ENCODE data around the gene BNIP5. TPM values are rescaled to one million over a fixed set of nuclear protein-coding genes. Genes with fewer than 3 reads are reported as not detected.

BNIP5 gene
- total RNA-seq, 1 donor from 2014 or later, result 0.10 TPM

DNA sequence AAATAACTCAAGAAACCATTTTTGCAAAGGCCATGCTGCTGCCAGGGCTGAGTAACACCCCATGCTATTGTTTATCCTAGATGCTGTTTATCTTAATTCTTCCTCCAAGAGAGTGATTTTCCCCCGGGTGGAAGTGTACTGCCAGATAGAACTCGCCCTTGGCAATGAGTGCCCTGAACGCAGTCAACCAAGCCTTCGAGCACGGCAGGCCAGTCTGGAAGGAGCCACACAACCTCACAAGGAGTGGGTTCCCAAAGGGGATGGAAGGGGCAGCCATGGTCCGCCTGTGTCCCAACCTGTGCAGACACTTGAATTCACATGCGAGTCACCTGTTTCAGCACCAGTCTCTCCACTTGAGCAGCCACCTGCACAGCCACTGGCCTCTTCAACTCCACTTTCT lies 34.9 kb downstream of the BNIP5 start:
- Mint-ChIP-seq H3K4me1 (ENCODE audit: low read depth) (no peaks in the 10 kb centered on the region), H3K9me3 (ENCODE audit: low read depth) (no peaks in the 10 kb centered on the region), H3K4me3 (ENCODE audit: low read depth) (no peak overlapping the region), H3K27me3 (peaks cover 15% of the 10 kb centered on the region), H3K27ac (no peak overlapping the region), H3K36me3 (ENCODE audit: insufficient read depth) (no peaks in the 10 kb centered on the region)
- TF ChIP-seq, protein P1, sequence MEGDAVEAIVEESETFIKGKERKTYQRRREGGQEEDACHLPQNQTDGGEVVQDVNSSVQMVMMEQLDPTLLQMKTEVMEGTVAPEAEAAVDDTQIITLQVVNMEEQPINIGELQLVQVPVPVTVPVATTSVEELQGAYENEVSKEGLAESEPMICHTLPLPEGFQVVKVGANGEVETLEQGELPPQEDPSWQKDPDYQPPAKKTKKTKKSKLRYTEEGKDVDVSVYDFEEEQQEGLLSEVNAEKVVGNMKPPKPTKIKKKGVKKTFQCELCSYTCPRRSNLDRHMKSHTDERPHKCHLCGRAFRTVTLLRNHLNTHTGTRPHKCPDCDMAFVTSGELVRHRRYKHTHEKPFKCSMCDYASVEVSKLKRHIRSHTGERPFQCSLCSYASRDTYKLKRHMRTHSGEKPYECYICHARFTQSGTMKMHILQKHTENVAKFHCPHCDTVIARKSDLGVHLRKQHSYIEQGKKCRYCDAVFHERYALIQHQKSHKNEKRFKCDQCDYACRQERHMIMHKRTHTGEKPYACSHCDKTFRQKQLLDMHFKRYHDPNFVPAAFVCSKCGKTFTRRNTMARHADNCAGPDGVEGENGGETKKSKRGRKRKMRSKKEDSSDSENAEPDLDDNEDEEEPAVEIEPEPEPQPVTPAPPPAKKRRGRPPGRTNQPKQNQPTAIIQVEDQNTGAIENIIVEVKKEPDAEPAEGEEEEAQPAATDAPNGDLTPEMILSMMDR (IDR thresholded peaks at IDR 0.05; ENCODE audit: unreplicated experiment), result no peak
- no peak for DNase-seq (ENCODE audit: low spot score, unreplicated experiment)

DNA sequence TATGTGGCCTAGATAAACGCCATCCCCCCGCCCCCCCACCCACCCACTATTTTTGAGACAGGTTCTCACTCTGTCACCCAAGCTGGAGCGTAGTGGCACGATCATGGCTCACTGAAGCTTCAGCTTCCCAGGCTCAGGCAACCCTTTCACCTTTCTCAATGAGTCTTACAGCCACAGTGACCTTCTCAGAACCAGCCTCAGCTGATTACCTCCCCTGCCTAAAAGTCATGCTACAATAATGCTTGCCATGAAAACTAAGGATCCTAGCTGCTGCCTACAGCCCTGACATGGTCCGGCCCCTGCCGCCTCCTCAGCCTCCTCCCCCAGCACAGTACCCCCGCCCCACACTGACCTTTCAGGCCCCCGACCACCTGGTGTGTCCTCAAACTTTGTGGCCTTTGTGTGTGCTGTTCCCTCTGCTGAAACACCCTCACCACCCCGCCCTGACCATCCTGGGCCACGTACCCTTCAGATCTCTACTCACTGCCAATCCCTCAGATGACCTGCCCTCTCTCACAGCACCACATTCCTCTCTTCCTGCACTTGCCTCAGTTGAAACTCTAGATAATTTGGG lies 35.5 kb downstream of the BNIP5 start:
- DNase-seq (ENCODE audit: low spot score, unreplicated experiment), result no peak
- no peaks in the 10 kb centered on the region for H3K36me3 Mint-ChIP-seq (ENCODE audit: insufficient read depth)
- H3K4me1 Mint-ChIP-seq (ENCODE audit: low read depth), result no peaks in the 10 kb centered on the region
- TF ChIP-seq, protein P1 (IDR thresholded peaks at IDR 0.05; ENCODE audit: unreplicated experiment), result no peak
- peaks cover 12% of the 10 kb centered on the region for H3K27me3 Mint-ChIP-seq
- H3K9me3 Mint-ChIP-seq (ENCODE audit: low read depth), result no peaks in the 10 kb centered on the region
- no peak overlapping the region for H3K27ac Mint-ChIP-seq
- no peak overlapping the region for H3K4me3 Mint-ChIP-seq (ENCODE audit: low read depth)

DNA sequence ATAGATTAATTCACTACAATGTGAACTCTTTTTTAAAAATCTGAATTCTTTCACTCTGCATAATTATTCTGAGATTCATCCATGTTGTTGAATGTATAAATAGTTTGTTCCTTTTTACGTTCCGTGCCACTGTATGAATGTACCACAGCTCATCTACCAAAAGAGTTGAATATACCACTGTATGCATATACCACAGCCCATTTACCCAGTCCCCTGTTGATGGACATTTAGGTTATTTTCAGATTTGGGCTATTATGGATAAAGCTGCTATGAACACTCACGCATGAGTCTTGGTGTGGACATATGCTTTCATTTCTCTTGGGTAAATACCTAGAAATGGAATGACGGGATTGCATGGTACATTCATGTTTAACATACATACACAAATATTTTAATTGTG lies 38.7 kb downstream of the BNIP5 start:
- no peaks in the 10 kb centered on the region for H3K9me3 Mint-ChIP-seq (ENCODE audit: low read depth)
- TF ChIP-seq, protein P1 (IDR thresholded peaks at IDR 0.05; ENCODE audit: unreplicated experiment), result no peak
- no peak overlapping the region for H3K27ac Mint-ChIP-seq
- H3K4me3 Mint-ChIP-seq (ENCODE audit: low read depth), result no peak overlapping the region
- DNase-seq (ENCODE audit: low spot score, unreplicated experiment), result no peak
- H3K4me1 Mint-ChIP-seq (ENCODE audit: low read depth), result no peaks in the 10 kb centered on the region
- peaks cover 20% of the 10 kb centered on the region for H3K27me3 Mint-ChIP-seq
- no peaks in the 10 kb centered on the region for H3K36me3 Mint-ChIP-seq (ENCODE audit: insufficient read depth)

DNA sequence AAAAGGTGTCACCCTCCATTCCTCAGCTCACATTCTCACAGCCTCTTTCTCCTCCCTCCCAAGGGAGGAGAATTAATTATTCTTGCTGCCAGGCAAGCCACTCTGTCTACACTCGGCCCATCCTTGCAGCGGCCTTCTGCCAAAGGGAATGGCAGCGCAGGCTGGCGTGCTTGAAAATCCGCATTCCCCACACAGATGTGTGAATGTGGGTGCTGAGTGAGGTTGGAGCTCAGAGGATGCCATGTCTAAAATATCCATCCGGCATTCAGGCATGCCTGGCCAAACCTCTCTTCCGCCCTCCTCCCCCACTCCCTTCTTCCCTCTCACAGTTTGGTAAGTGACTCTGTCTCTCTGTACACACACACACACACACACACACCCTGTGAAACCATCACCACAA lies 39.2 kb downstream of the BNIP5 start:
- no peaks in the 10 kb centered on the region for H3K4me1 Mint-ChIP-seq (ENCODE audit: low read depth)
- H3K9me3 Mint-ChIP-seq (ENCODE audit: low read depth), result no peaks in the 10 kb centered on the region
- H3K27ac Mint-ChIP-seq, result no peak overlapping the region
- TF ChIP-seq, protein P1 (IDR thresholded peaks at IDR 0.05; ENCODE audit: unreplicated experiment), result no peak
- DNase-seq (ENCODE audit: low spot score, unreplicated experiment), result no peak
- no peak overlapping the region for H3K4me3 Mint-ChIP-seq (ENCODE audit: low read depth)
- peaks cover 20% of the 10 kb centered on the region for H3K27me3 Mint-ChIP-seq
- H3K36me3 Mint-ChIP-seq (ENCODE audit: insufficient read depth), result no peaks in the 10 kb centered on the region

DNA sequence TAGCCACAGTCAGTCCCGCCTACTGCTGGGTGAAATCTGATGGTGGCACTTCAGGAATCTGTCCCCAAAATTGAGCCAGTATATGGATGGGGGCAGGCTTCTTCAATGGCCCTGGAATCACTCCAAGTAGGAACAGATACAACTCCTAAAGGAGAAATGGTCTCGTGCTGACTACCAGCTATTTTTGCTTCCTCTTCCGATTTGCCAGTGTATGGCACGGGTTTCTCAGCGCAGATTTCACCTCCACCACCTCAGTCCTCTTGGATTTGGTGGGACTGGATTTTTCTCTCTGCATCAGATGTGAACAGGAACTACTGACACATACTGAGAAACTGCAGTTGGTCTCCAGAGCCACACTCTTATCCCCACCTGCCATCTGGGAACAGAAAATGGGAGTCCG lies 39.6 kb downstream of the BNIP5 start:
- no peak overlapping the region for H3K27ac Mint-ChIP-seq
- no peaks in the 10 kb centered on the region for H3K4me1 Mint-ChIP-seq (ENCODE audit: low read depth)
- H3K27me3 Mint-ChIP-seq, result peaks cover 17% of the 10 kb centered on the region
- no peaks in the 10 kb centered on the region for H3K36me3 Mint-ChIP-seq (ENCODE audit: insufficient read depth)
- no peaks in the 10 kb centered on the region for H3K9me3 Mint-ChIP-seq (ENCODE audit: low read depth)
- no peak overlapping the region for H3K4me3 Mint-ChIP-seq (ENCODE audit: low read depth)
- no peak for DNase-seq (ENCODE audit: low spot score, unreplicated experiment)
- TF ChIP-seq, protein P1 (IDR thresholded peaks at IDR 0.05; ENCODE audit: unreplicated experiment), result no peak

Measured in progenitor cell of endocrine pancreas (in vitro differentiated cells).